Psoas muscle (tissue), 8 donors: ENCODE results near the gene CD300A. TPM values are rescaled to one million over a fixed set of nuclear protein-coding genes. Genes with fewer than 3 reads are reported as not detected.
"Not testable (repeated sequence)": the region's sequence is repeated elsewhere in the genome, so short reads cannot be mapped to it uniquely, and the experiment has no call there.

ENCODE experiments used
- ATAC-seq, 4 donors: fragments of 200-7000 bp; cut with Tn5 transposase; one replicate each; pipeline ENCODE4 v1.9.1; 2020; ENCODE audit warnings: moderate library complexity in 3 of 4, mild to moderate bottlenecking in 2 of 4
- DNase-seq, 2 donors: peaks; one replicate each; pipeline ENCODE4 v3.0.0-alpha.2; 2020
- H3K27ac ChIP-seq: fragments of 200-600 bp; one replicate; pipeline ENCODE4 v1.8.0; 2022
- H3K27me3 ChIP-seq, 3 donors: fragments of 200-600 bp in 1 of 3; one replicate each; pipeline versions ENCODE4 v1.6.1 to v1.8.0; 2013 to 2022; ENCODE audit warnings: low read length in 2 of 3, mild to moderate bottlenecking in 2 of 3, moderate library complexity in 1 of 3; ENCODE audit not compliant: insufficient read depth in 3 of 3
- H3K36me3 ChIP-seq, 2 donors: fragments of 200-600 bp in 1 of 2; one replicate each; pipeline versions ENCODE4 v1.6.1 to v1.8.0; 2013 to 2022; ENCODE audit warnings: low read depth in 1 of 2, mild to moderate bottlenecking in 1 of 2, moderate library complexity in 1 of 2; ENCODE audit not compliant: insufficient read depth in 1 of 2
- H3K4me1 ChIP-seq: fragments of 200-600 bp; one replicate; pipeline ENCODE4 v1.8.0; 2022
- H3K4me3 ChIP-seq: fragments of 200-600 bp; one replicate; pipeline ENCODE4 v1.8.0; 2022; ENCODE audit warnings: mild to moderate bottlenecking
- H3K9me3 ChIP-seq: fragments of 200-600 bp; one replicate; pipeline ENCODE4 v1.8.0; 2022
- CTCF ChIP-seq: fragments of 200-600 bp; IDR thresholded peaks from one replicate; pipeline ENCODE4 v1.8.0; 2022; ENCODE audit warnings: antibody characterized with exemption
- WGBS, 3 donors: extraction: QIAGEN DNeasy Blood & Tissue Kit; methylation state at CpG; one replicate each; pipeline versions ENCODE4 v1.1.6 to v1.1.7; 2013; 5-methylcytosine and 5-hydroxymethylcytosine counted together
- intact Hi-C, 2 donors: fragments of 100-400 bp; cut with DNase I; formaldehyde crosslinking; loops; one replicate each; pipeline versions ENCODE4 v1.11.0 to v1.14.2; 2022
- polyA plus RNA-seq, 3 donors: library from polyadenylated mRNA; stranded (reverse); fragments of 200-250 nt; gene quantifications; one replicate each; pipeline ENCODE4 v1.2.3, GENCODE V29; 2013
- total RNA-seq, 4 donors: library from RNA; stranded (reverse); fragmentation: NEBNext Ultra II Directional in 2 of 4; extraction: Animal tissue kit (Norgen Biotek cat#: 25700) in 2 of 4; gene quantifications; one replicate each; pipeline versions ENCODE4 v1.2.1 to v1.2.4, GENCODE V29; 2021 to 2023
- donor health status: healthy with polysubstance abuse.
- donor health status: DM: no; HTN: no; CAD: no; lungs with moderate emphysema.
- donor health status: Bipolar disorder and iron deficiency.
- donor health status: healthy.
- donor health status: DM: yes; HTN: yes; CAD: no.
- donor health status: DM: no; HTN: no; CAD: no.
- donor health status: DM: no; HTN: no; CAD: no.
- donor health status: DM: yes; HTN: yes; CAD: no.

CD300A gene
- total and polyA plus RNA-seq, 7 donors: 0.29 to 2.4 (median 0.69) TPM

- peak in 1 of 4 donors; percentile 48 for ATAC-seq
- no peak overlapping the region for H3K27ac ChIP-seq
- no peak overlapping the region for H3K4me3 ChIP-seq
- no peaks in the 10 kb centered on the region for H3K36me3 ChIP-seq
- TF ChIP-seq CTCF: no peak
- DNase-seq: no peak
- H3K4me1 ChIP-seq: peaks cover 8% of the 10 kb centered on the region
- H3K27me3 ChIP-seq: no peaks in the 10 kb centered on the region
- 70 to 73% (median 72%) methylated on average over 6 of the region's 6 CpGs for WGBS, 3 donors
- no peaks in the 10 kb centered on the region for H3K9me3 ChIP-seq
- intact Hi-C loops: no loop called here
These were observed 36.4 kb downstream of the CD300A start for GRCh38 chr17:74502861-74503260.

- intact Hi-C loops: not testable (repeated sequence)
These were observed 37.5 kb downstream of the CD300A start for GRCh38 chr17:74503949-74504348.

GRCh38 chr17:74508156-74508555 lies 41.7 kb downstream of the CD300A start:
- intact Hi-C loops: no loop called here
- no peak for ATAC-seq
- Histone ChIP-seq H3K36me3 (no peaks in the 10 kb centered on the region), H3K4me3 (no peak overlapping the region), H3K27ac (no peak overlapping the region), H3K9me3 (no peaks in the 10 kb centered on the region), H3K4me1 (peaks cover 26% of the 10 kb centered on the region), H3K27me3 (no peaks in the 10 kb centered on the region)
- no peak for DNase-seq
- no peak for TF ChIP-seq CTCF

More at GRCh38 chr17:74503949-74504348, 37.5 kb downstream of the CD300A start:
- not testable (repeated sequence) for H3K4me3 ChIP-seq, H3K36me3 ChIP-seq, H3K27ac ChIP-seq, DNase-seq, H3K4me1 ChIP-seq, H3K27me3 ChIP-seq, H3K9me3 ChIP-seq
- peak in 2 of 4 donors; percentile 46 to 47 for ATAC-seq
- 44 to 63% (median 48%) methylated on average over 5 of the region's 5 CpGs for WGBS, 3 donors

GRCh38 chr17:74512036-74512435 lies 45.6 kb downstream of the CD300A start:
- H3K4me3 ChIP-seq: no peak overlapping the region
- peak overlapping the region; percentile 30 for H3K27ac ChIP-seq
- H3K4me1 ChIP-seq: peaks cover 17% of the 10 kb centered on the region
- peak; percentile 85 to 96 (median 95) for ATAC-seq
- intact Hi-C loops: no loop called here
- 29 to 48% (median 39%) methylated on average over 2 of the region's 2 CpGs for WGBS, 3 donors
- TF ChIP-seq CTCF: no peak
- H3K9me3 ChIP-seq: no peaks in the 10 kb centered on the region
- DNase-seq: peak; percentile 48 to 81
- H3K27me3 ChIP-seq: no peaks in the 10 kb centered on the region
- no peaks in the 10 kb centered on the region for H3K36me3 ChIP-seq

- peak overlapping the region; percentile 30 for H3K27ac ChIP-seq
- no peak for TF ChIP-seq CTCF
- DNase-seq: no peak
- peaks cover 17% of the 10 kb centered on the region for H3K4me1 ChIP-seq
- no peaks in the 10 kb centered on the region for H3K27me3 ChIP-seq
- peak; percentile 79 to 94 (median 90) for ATAC-seq
- H3K4me3 ChIP-seq: no peak overlapping the region
- intact Hi-C loops: no loop called here
- WGBS, 3 donors: 50 to 77% (median 65%) methylated on average over 7 of the region's 7 CpGs
- no peaks in the 10 kb centered on the region for H3K9me3 ChIP-seq
- no peaks in the 10 kb centered on the region for H3K36me3 ChIP-seq
These were observed 46.2 kb downstream of the CD300A start for GRCh38 chr17:74512624-74513091.
